Measurements from ENCODE around the gene SERPINE1. TPM values are rescaled to one million over a fixed set of nuclear protein-coding genes. Genes with fewer than 3 reads are reported as not detected.
"Not testable (repeated sequence)": the region's sequence is repeated elsewhere in the genome, so short reads cannot be mapped to it uniquely, and the experiment has no call there.

SERPINE1 gene
- polyA plus RNA-seq, 1 donor from 2014 or later, result not detected

DNA sequence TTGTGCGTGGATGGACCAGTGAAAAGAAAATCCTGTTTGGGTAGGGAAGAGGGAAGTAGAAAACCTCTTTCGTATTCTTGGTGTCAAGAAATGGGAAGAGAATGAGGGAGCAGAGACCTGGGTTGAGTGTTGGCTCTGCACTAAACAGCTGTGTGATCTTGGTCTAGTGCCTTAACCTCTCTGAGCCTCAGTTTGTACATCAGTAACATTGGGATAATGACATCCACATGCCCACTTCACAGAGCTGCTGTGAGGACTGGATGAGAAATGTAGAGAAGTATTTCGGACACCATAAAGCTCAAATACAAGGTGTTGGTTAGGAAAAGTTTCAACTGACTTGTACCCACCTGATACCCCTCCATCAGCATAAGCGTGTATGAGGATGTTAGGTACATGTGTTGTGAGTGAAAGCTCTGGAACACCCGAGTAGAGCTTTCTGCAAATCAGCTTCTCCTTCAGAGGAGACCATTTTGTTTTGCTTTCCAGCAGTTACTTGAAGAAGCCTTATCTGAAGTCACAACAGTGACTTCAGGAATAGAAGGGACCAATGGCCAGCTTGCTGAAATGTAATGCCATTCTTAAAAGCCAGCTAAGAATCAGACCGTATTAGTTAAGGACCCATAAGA, 30.5 kb upstream of the SERPINE1 start:
- no peaks in the 10 kb centered on the region for H3K9me3 Mint-ChIP-seq
- peaks cover 17% of the 10 kb centered on the region for H3K27me3 Mint-ChIP-seq
- H3K36me3 Mint-ChIP-seq, result peaks cover 4% of the 10 kb centered on the region
- no peak overlapping the region for H3K27ac Mint-ChIP-seq
- H3K4me3 Mint-ChIP-seq, result no peak overlapping the region
- H3K4me1 Mint-ChIP-seq, result peaks cover 4 to 12% (median 7%) of the 10 kb centered on the region in 3 donors

- Mint-ChIP-seq H3K4me1 (peaks cover 4 to 15% (median 7%) of the 10 kb centered on the region in 3 donors), H3K27me3 (peaks cover 19% of the 10 kb centered on the region), H3K4me3 (no peak overlapping the region), H3K36me3 (peaks cover 4% of the 10 kb centered on the region), H3K9me3 (no peaks in the 10 kb centered on the region), H3K27ac (peak overlapping the region in 1 of 3 donors; percentile 24)
Observed at GRCh38 chr7:101096957-101097347, 30.0 kb upstream of the SERPINE1 start.

- H3K27me3 Mint-ChIP-seq, result peaks cover 20% of the 10 kb centered on the region
- peaks cover 4% of the 10 kb centered on the region for H3K36me3 Mint-ChIP-seq
- peaks cover 4 to 17% (median 7%) of the 10 kb centered on the region in 3 donors for H3K4me1 Mint-ChIP-seq
- no peak overlapping the region for H3K4me3 Mint-ChIP-seq
- no peaks in the 10 kb centered on the region for H3K9me3 Mint-ChIP-seq
- H3K27ac Mint-ChIP-seq, result no peak overlapping the region
Observed at GRCh38 chr7:101097561-101097960, 29.3 kb upstream of the SERPINE1 start.

- Mint-ChIP-seq H3K9me3 (no peaks in the 10 kb centered on the region), H3K27me3 (peaks cover 30% of the 10 kb centered on the region), H3K4me1 (peaks cover 2 to 11% (median 4%) of the 10 kb centered on the region in 3 donors), H3K4me3 (no peak overlapping the region), H3K27ac (no peak overlapping the region), H3K36me3 (peaks cover 2% of the 10 kb centered on the region)
Observed at GRCh38 chr7:101099969-101100781, 26.7 kb upstream of the SERPINE1 start.

- Mint-ChIP-seq H3K27ac (peak overlapping the region in 1 of 3 donors; percentile 5), H3K4me3 (no peak overlapping the region), H3K27me3 (peaks cover 30% of the 10 kb centered on the region)
Observed at GRCh38 chr7:101100858-101101847, 25.8 kb upstream of the SERPINE1 start.

GRCh38 chr7:101102026-101102425, 24.9 kb upstream of the SERPINE1 start:
- H3K27ac Mint-ChIP-seq, result no peak overlapping the region
- peaks cover 0 to 6% (median 2%) of the 10 kb centered on the region in 3 donors for H3K4me1 Mint-ChIP-seq
- no peaks in the 10 kb centered on the region for H3K9me3 Mint-ChIP-seq
- peaks cover 2% of the 10 kb centered on the region for H3K36me3 Mint-ChIP-seq
- peaks cover 30% of the 10 kb centered on the region for H3K27me3 Mint-ChIP-seq
- H3K4me3 Mint-ChIP-seq, result no peak overlapping the region

More at GRCh38 chr7:101100858-101101847, 25.8 kb upstream of the SERPINE1 start:
- Mint-ChIP-seq H3K36me3 (peaks cover 2% of the 10 kb centered on the region), H3K9me3 (no peaks in the 10 kb centered on the region), H3K4me1 (peaks cover 0 to 11% (median 2%) of the 10 kb centered on the region in 3 donors)

DNA sequence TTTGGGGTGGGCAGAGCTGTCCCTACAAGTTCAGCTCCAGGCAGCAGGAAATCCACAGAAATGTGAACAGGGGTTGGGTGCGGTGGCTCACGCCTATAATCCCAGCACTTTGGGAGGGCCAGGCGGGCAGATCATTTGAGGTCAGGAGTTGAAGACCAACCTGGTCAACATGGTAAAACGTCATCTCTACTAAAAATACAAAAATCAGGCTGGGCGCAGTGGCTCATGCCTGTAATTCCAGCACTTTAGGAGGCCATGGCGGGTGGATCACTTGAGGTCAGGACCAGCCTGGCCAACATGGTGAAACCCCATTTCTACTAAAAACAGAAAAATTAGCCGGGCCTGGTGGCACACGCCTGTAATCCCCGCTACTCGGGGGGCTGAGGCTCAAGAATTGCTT, 23.2 kb upstream of the SERPINE1 start:
- not testable (repeated sequence) for H3K36me3 Mint-ChIP-seq, H3K27ac Mint-ChIP-seq, H3K9me3 Mint-ChIP-seq, H3K4me1 Mint-ChIP-seq, H3K4me3 Mint-ChIP-seq
- peaks cover 35% of the 10 kb centered on the region for H3K27me3 Mint-ChIP-seq

DNA sequence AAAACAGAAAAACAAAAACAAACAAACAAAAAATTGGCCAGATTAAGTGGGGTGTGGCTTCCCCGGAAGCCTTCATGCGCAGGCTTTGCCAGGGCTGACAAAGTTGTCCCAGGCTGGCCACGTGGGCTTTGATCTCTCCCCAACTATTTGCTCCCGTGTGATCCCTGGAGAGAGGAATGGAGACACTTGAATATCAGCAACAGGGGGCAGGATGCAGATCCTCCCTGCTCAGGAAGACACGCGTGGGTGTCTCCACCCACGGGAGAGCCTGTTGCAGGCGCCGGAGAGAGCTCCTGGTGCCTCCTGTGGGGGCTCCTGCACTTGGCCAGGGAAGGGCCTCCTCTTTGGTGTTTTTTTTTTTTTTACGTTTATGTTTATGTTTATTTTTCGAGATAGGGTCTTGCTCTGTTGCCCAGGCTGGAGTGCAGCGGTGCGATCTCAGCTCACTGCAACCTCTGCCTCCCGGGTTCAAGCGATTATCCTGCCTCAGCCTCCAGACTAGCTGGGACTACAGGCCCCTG, 22.7 kb upstream of the SERPINE1 start:
- Mint-ChIP-seq H3K27ac (no peak overlapping the region), H3K9me3 (no peaks in the 10 kb centered on the region), H3K4me1 (peaks cover 0 to 5% (median 0%) of the 10 kb centered on the region in 3 donors), H3K36me3 (peaks cover 2% of the 10 kb centered on the region), H3K4me3 (no peak overlapping the region), H3K27me3 (peaks cover 33% of the 10 kb centered on the region)

DNA sequence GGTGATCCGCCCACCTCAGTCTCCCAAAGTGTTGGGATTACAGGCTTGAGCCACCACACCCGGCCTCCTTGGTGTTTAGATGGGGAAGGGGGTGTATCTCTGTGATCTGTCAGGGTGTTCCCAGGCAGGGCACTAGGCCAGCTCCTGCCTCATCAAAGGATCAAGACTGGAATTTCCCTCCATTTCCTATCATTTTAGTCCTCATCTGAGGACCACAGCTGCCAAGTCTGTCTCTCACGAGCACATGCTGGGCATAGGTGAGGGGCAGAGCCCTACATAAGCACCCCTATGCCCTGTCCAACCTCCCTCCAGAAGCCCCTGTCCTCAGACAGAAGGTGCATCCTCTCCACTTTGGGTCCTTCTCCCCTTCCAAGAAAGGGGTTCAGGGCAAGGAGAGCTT, 22.1 kb upstream of the SERPINE1 start:
- H3K9me3 Mint-ChIP-seq, result no peaks in the 10 kb centered on the region
- no peak overlapping the region for H3K4me3 Mint-ChIP-seq
- H3K27ac Mint-ChIP-seq, result no peak overlapping the region
- H3K36me3 Mint-ChIP-seq, result peaks cover 2% of the 10 kb centered on the region
- peaks cover 0 to 5% (median 0%) of the 10 kb centered on the region in 3 donors for H3K4me1 Mint-ChIP-seq
- peaks cover 29% of the 10 kb centered on the region for H3K27me3 Mint-ChIP-seq

DNA sequence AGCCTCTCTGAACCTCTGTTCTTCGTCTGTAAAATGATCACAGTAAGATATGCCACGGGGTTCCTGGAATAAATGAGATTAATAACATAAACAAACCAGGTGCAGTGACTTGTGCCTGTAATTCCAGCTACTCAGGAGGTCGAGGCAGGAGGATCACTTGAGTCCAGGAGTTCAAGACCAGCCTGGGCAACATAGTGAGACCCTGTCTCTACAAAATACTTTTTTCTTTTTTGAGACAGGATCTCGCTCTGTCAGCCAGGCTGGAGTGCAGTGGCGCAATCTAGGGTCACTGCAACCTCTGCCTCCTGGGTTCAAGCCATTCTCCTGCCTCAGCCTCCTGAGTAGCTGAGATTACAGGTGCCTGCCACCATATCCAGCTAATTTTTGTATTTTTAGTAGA, 21.7 kb upstream of the SERPINE1 start:
- not testable (repeated sequence) for H3K4me3 Mint-ChIP-seq, H3K36me3 Mint-ChIP-seq, H3K27ac Mint-ChIP-seq, H3K9me3 Mint-ChIP-seq, H3K4me1 Mint-ChIP-seq
- H3K27me3 Mint-ChIP-seq, result peaks cover 27% of the 10 kb centered on the region

- Mint-ChIP-seq H3K36me3 (peaks cover 2% of the 10 kb centered on the region), H3K27ac (no peak overlapping the region), H3K27me3 (peaks cover 20% of the 10 kb centered on the region)
Observed at GRCh38 chr7:101106386-101106785, 20.5 kb upstream of the SERPINE1 start.

GRCh38 chr7:101108330-101108857, 18.5 kb upstream of the SERPINE1 start:
- Mint-ChIP-seq H3K27me3 (peaks cover 13% of the 10 kb centered on the region), H3K36me3 (peaks cover 2% of the 10 kb centered on the region), H3K9me3 (peaks cover 0 to 2% (median 0%) of the 10 kb centered on the region in 3 donors), H3K27ac (no peak overlapping the region), H3K4me3 (no peak overlapping the region), H3K4me1 (no peaks in the 10 kb centered on the region)

More at GRCh38 chr7:101106386-101106785, 20.5 kb upstream of the SERPINE1 start:
- Mint-ChIP-seq H3K4me1 (peaks cover 0 to 5% (median 0%) of the 10 kb centered on the region in 3 donors), H3K4me3 (no peak overlapping the region), H3K9me3 (no peaks in the 10 kb centered on the region)

GRCh38 chr7:101108961-101109360, 17.9 kb upstream of the SERPINE1 start:
- Mint-ChIP-seq H3K4me3 (no peak overlapping the region), H3K27ac (peak overlapping the region in 1 of 3 donors; percentile 46), H3K27me3 (peaks cover 10% of the 10 kb centered on the region), H3K36me3 (peaks cover 2% of the 10 kb centered on the region), H3K4me1 (no peaks in the 10 kb centered on the region), H3K9me3 (peaks cover 0 to 2% (median 0%) of the 10 kb centered on the region in 3 donors)

- Mint-ChIP-seq H3K27me3 (peaks cover 8% of the 10 kb centered on the region), H3K36me3 (peaks cover 2% of the 10 kb centered on the region)
Observed at GRCh38 chr7:101109368-101109767, 17.5 kb upstream of the SERPINE1 start.

More at GRCh38 chr7:101109368-101109767, 17.5 kb upstream of the SERPINE1 start:
- H3K9me3 Mint-ChIP-seq, result peaks cover 0 to 2% (median 0%) of the 10 kb centered on the region in 3 donors
- peak overlapping the region in 1 of 3 donors; percentile 46 for H3K27ac Mint-ChIP-seq
- H3K4me1 Mint-ChIP-seq, result no peaks in the 10 kb centered on the region
- no peak overlapping the region for H3K4me3 Mint-ChIP-seq

All from IgD-negative memory B cell (primary cell).